HepG2 (cell line): ENCODE data around the gene POM121. TPM values are rescaled to one million over a fixed set of nuclear protein-coding genes. Genes with fewer than 3 reads are reported as not detected.
A peak's percentile ranks its signal among the peaks of the same experiment; 100 is the strongest.
"Not testable (repeated sequence)": the region's sequence is repeated elsewhere in the genome, so short reads cannot be mapped to it uniquely, and the experiment has no call there.

Experiments used
- ATAC-seq: fragments of 200-7000 bp; cut with Tn5 transposase; 3 replicates; pipeline ENCODE4 v1.9.1; 2020; ENCODE audit warnings: mild to moderate bottlenecking, moderate library complexity
- BruUV-seq: library from RNA; stranded (reverse); fragments of 400-500 nt; replicated peaks from 2 replicates; lab custom pipeline; 2021; lab: Mats Ljungman, UMichigan
- CTCF ChIA-PET: fragments of 300-600 bp; formaldehyde crosslinking; extraction: SDS; loops from one replicate; lab custom pipeline; 2021; ENCODE audit warnings: low total read pairs, inconsistent platforms, low intra/inter-chr PET ratio; lab: Yijun Ruan, JAX
- POLR2A ChIA-PET: fragments of 350-600 bp; sonication (Branson Sonifier 250); formaldehyde crosslinking; loops from one replicate; lab custom pipeline; 2020; ENCODE audit warnings: antibody characterized with exemption, inconsistent platforms; lab: Yijun Ruan, JAX
- DNase-seq: peaks from one replicate; pipeline ENCODE4 v3.0.0-alpha.2; 2015; ENCODE audit warnings: low spot score
- FAIRE-seq: peaks from 3 replicates; lab custom pipeline; 2011; peaks lifted over from hg19 to GRCh38; lab: Jason Lieb, UNC
- H2AFZ ChIP-seq: one replicate; pipeline ENCODE4 v1.6.1; 2011; ENCODE audit warnings: low read length, inconsistent platforms
- H3K27ac ChIP-seq: fragments of 300-600 bp; 3 replicates; pipeline ENCODE4 v1.8.0; 2011; ENCODE audit warnings: mixed run types, mild to moderate bottlenecking, mixed read lengths, low read length, inconsistent platforms; ENCODE audit not compliant: insufficient read depth; ENCODE audit errors: extremely low read length
- H3K27me3 ChIP-seq, 2 experiments: fragments of 200-600 bp in 1 of 2; 2 replicates in 1 of 2; 3 replicates in 1 of 2; pipeline versions ENCODE4 v1.6.0 to v1.8.0; 2011; ENCODE audit warnings: low read length in 2 of 2, mild to moderate bottlenecking in 2 of 2, moderate library complexity in 2 of 2, inconsistent platforms in 1 of 2; ENCODE audit not compliant: insufficient read depth in 2 of 2, control insufficient read depth in 1 of 2
- H3K36me3 ChIP-seq, 2 experiments: fragments of 200-600 bp in 1 of 2; replicated peaks in 1 of 2; 2 replicates in 1 of 2; 3 replicates in 1 of 2; pipeline versions ENCODE4 v1.5.1 to v1.8.0; 2011; ENCODE audit warnings: low read length in 2 of 2, inconsistent platforms in 1 of 2; ENCODE audit not compliant: insufficient read depth in 2 of 2, control insufficient read depth in 1 of 2
- H3K4me1 ChIP-seq: 2 replicates; pipeline ENCODE4 v1.5.1; 2012; ENCODE audit warnings: low read length, inconsistent platforms; ENCODE audit not compliant: insufficient read depth
- H3K4me2 ChIP-seq: 2 replicates; pipeline ENCODE4 v1.6.0; 2011; ENCODE audit warnings: low read depth, low read length, inconsistent platforms
- H3K4me3 ChIP-seq, 3 experiments: fragments of 200-600 bp in 1 of 3; sonication (generic), shearing (Covaris generic) in 1 of 3; replicated peaks in 1 of 3; 2 replicates each; pipeline ENCODE4 v1.5.1; 2011 to 2016; ENCODE audit warnings: low read length in 3 of 3, inconsistent platforms in 2 of 3, low read depth in 2 of 3, mild to moderate bottlenecking in 2 of 3, control low read depth in 1 of 3, mixed read lengths in 1 of 3; ENCODE audit not compliant: insufficient read depth in 1 of 3
- H3K79me2 ChIP-seq: one replicate; pipeline ENCODE4 v1.6.1; 2011; ENCODE audit warnings: low read length, inconsistent platforms; ENCODE audit not compliant: insufficient read depth
- H3K9ac ChIP-seq: 2 replicates; pipeline ENCODE4 v1.6.0; 2011; ENCODE audit warnings: mild to moderate bottlenecking, low read depth, low read length, inconsistent platforms; ENCODE audit not compliant: insufficient read depth
- H3K9me3 ChIP-seq: 2 replicates; pipeline ENCODE4 v1.5.1; 2012; ENCODE audit warnings: mild to moderate bottlenecking, low read length
- H4K20me1 ChIP-seq: 2 replicates; pipeline ENCODE4 v1.6.0; 2011; ENCODE audit warnings: inconsistent platforms, mild to moderate bottlenecking, low read length, moderate library complexity; ENCODE audit not compliant: insufficient read depth
- CEBPG ChIP-seq: IDR thresholded peaks from 2 replicates; pipeline ENCODE4 v1.6.1; 2016
- CTCF ChIP-seq: sonication (generic); formaldehyde crosslinking; IDR thresholded peaks from 2 replicates; pipeline ENCODE4 v1.5.0; 2020; ENCODE audit warnings: mild to moderate bottlenecking, missing genetic modification reagents, moderate library complexity
- HNF4A ChIP-seq: sonication (generic); formaldehyde crosslinking; IDR thresholded peaks from 2 replicates; pipeline ENCODE4 v1.4.0; 2020; ENCODE audit warnings: missing genetic modification reagents
- HNF4G ChIP-seq, 2 experiments: sonication (generic) in 1 of 2; formaldehyde crosslinking in 1 of 2; IDR thresholded peaks; 2 replicates each; pipeline versions ENCODE4 v1.4.0 to v1.6.1; 2011 to 2020; ENCODE audit warnings: borderline replicate concordance in 2 of 2, low read depth in 2 of 2, mild to moderate bottlenecking in 2 of 2, low read length in 1 of 2, missing genetic modification reagents in 1 of 2, moderate library complexity in 1 of 2
- LCORL ChIP-seq, 2 experiments: fragments of 450-650 bp in 1 of 2; sonication (generic) in 1 of 2; formaldehyde crosslinking in 1 of 2; IDR thresholded peaks; 2 replicates each; pipeline versions ENCODE4 v1.5.0 to v1.6.1; 2017 to 2020; ENCODE audit warnings: antibody characterized with exemption in 1 of 2, missing genetic modification reagents in 1 of 2
- NR2C2 ChIP-seq: sonication (generic); formaldehyde crosslinking; IDR thresholded peaks from 2 replicates; pipeline ENCODE4 v1.4.0; 2020; ENCODE audit warnings: missing genetic modification reagents, mild to moderate bottlenecking, moderate library complexity, borderline replicate concordance
- STAG1 ChIP-seq: sonication (generic); formaldehyde crosslinking; IDR thresholded peaks from 2 replicates; pipeline ENCODE4 v1.4.0; 2020; ENCODE audit warnings: missing genetic modification reagents
- ZBTB38 ChIP-seq: sonication (generic); formaldehyde crosslinking; IDR thresholded peaks from 2 replicates; pipeline ENCODE4 v1.5.1; 2020; ENCODE audit warnings: mild to moderate bottlenecking, missing genetic modification reagents
- ZMYM2 ChIP-seq: sonication (generic); formaldehyde crosslinking; IDR thresholded peaks from 2 replicates; pipeline ENCODE4 v1.8.0; 2022; ENCODE audit warnings: mild to moderate bottlenecking, missing genetic modification reagents
- ZSCAN25 ChIP-seq: sonication (generic); formaldehyde crosslinking; IDR thresholded peaks from 2 replicates; pipeline ENCODE4 v1.8.0; 2022; ENCODE audit warnings: mild to moderate bottlenecking, missing genetic modification reagents
- WGBS: methylation state at CpG from one replicate; pipeline ENCODE4 v1.1.6; 2017; ENCODE audit warnings: low lambda C conversion rate; 5-methylcytosine and 5-hydroxymethylcytosine counted together
- in situ Hi-C: cut with HindIII; loops from 2 replicates; pipeline ENCODE4 v1.10.0; 2017; ENCODE audit warnings: low pct_unique_long_range_greater_than_20kb; ENCODE audit not compliant: extremely low pct_ligation_motif_present
- intact Hi-C: fragments of 100-400 bp; cut with micrococcal nuclease; formaldehyde crosslinking; loops from one replicate; pipeline ENCODE4 v1.10.0; 2022; ENCODE audit not compliant: unreplicated experiment
- polyA plus RNA-seq, 8 experiments: library from polyadenylated mRNA; depleted of rRNA in 3 of 8; stranded (reverse) in 7 of 8; unstranded in 1 of 8; fragments of >200 nt; fragmentation: Illumina TruSeq in 4 of 8; extraction: Trizol in 4 of 8; gene quantifications; 2 replicates each; pipeline versions ENCODE4 v1.2.1 to v1.2.3, GENCODE V29; 2011 to 2016; ENCODE audit warnings: low read depth in 4 of 8, missing spikeins in 1 of 8, mixed read lengths in 1 of 8; ENCODE audit not compliant: insufficient read depth in 1 of 8
- total RNA-seq, 5 experiments: library from RNA; depleted of rRNA; stranded (reverse); fragments of >200 nt; fragmentation: Illumina TruSeq; extraction: Trizol; gene quantifications; 2 replicates each; pipeline ENCODE4 v1.2.3, GENCODE V29; 2016; ENCODE audit warnings: low read depth in 1 of 5
- TF ChIP-seq, protein P1 (sequence below): sonication (generic); formaldehyde crosslinking; IDR thresholded peaks from 2 replicates; pipeline ENCODE4 v1.4.0; 2020; ENCODE audit warnings: missing genetic modification reagents

POM121 gene
- total and polyA plus RNA-seq, 2 of the 13 experiments (the other 11 are each of a cell fraction or from before 2014, with no cell fraction given): 8.4 to 10.3 TPM

DNA sequence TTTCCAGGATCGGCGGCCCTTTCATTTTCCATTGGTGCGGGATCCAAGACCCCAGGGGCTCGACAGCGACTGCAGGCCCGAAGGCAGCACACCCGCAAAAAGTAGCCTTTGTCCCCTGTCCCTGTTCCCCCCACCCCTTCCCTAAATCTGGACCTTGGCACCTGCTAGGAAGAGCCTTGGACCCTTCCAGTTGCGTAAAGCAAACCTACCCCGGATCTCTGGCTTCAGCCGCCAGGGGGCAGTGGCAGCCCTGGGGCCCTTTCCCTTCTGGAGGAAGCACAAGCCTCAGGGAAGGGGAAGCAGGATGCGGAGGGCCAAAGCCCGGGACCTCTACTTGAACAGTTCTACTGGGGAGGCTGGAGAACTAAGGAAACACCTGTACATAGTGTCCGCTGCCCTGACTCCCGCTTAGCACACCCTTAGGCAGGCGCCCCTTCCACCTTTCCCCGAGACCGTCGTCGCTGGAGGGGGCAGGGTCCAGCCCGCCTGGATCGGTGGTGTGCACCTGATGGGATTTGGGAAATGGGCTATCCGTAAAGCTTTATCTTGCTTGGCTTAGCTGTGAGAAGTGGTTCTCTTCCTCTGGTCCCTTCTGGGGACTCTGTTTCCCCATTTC lies 21.3 kb downstream of the POM121 start:
- FAIRE-seq: not testable (repeated sequence)

GRCh38 chr7:72948714-72949113 lies 23.8 kb downstream of the POM121 start:
- H3K79me2 ChIP-seq, H3K4me2 ChIP-seq, H3K27me3 ChIP-seq, FAIRE-seq, BruUV-seq, intact Hi-C loops, ATAC-seq, H3K9ac ChIP-seq, H3K9me3 ChIP-seq, CTCF ChIA-PET, H3K36me3 ChIP-seq, H3K4me3 ChIP-seq, H4K20me1 ChIP-seq, H3K4me1 ChIP-seq, POLR2A ChIA-PET, in situ Hi-C loops, H2AFZ ChIP-seq, H3K27ac ChIP-seq, DNase-seq: not testable (repeated sequence)
- 100% methylated on average over 4 of the region's 23 CpGs for WGBS

More for the DNA sequence above, 21.3 kb downstream of the POM121 start:
- BruUV-seq; H3K4me3 ChIP-seq; H3K27ac ChIP-seq; H2AFZ ChIP-seq; H3K79me2 ChIP-seq; H3K9ac ChIP-seq; DNase-seq; H3K4me2 ChIP-seq; H3K36me3 ChIP-seq; CTCF ChIA-PET; H3K27me3 ChIP-seq; H4K20me1 ChIP-seq; intact Hi-C loops; H3K9me3 ChIP-seq; in situ Hi-C loops; H3K4me1 ChIP-seq; POLR2A ChIA-PET; TF ChIP-seq HNF4G (CRISPR knock-in tag; IDR thresholded peaks at IDR 0.05; ENCODE audit: borderline replicate concordance, low read depth); LCORL (IDR thresholded peaks at IDR 0.05): not testable (repeated sequence)
- peak; percentile 61 for ATAC-seq
- TF ChIP-seq HNF4A (peak; percentile 78), NR2C2 (0 out of 2 replicates have a peak, but pooled peaks have one; percentile 16), ZBTB38 (0 out of 2 replicates have a peak, but pooled peaks have one; percentile 14), HNF4G (IDR thresholded peaks at IDR 0.05; ENCODE audit: borderline replicate concordance, low read depth, low read length) (0 out of 2 replicates have a peak, but pooled peaks have one; percentile 31), ZSCAN25 (CRISPR knock-in tag) (peak; percentile 26; the same call in 1 of the 2 replicates), CTCF (CRISPR knock-in tag) (peak; percentile 63), ZMYM2 (0 out of 2 replicates have a peak, but pooled peaks have one; percentile 15), CEBPG (peak; percentile 66), LCORL (CRISPR knock-in tag; IDR thresholded peaks at IDR 0.05) (0 out of 2 replicates have a peak, but pooled peaks have one; percentile 29), STAG1 (CRISPR knock-in tag) (peak; percentile 30; the same call in 1 of the 2 replicates)
- TF ChIP-seq, protein P1, sequence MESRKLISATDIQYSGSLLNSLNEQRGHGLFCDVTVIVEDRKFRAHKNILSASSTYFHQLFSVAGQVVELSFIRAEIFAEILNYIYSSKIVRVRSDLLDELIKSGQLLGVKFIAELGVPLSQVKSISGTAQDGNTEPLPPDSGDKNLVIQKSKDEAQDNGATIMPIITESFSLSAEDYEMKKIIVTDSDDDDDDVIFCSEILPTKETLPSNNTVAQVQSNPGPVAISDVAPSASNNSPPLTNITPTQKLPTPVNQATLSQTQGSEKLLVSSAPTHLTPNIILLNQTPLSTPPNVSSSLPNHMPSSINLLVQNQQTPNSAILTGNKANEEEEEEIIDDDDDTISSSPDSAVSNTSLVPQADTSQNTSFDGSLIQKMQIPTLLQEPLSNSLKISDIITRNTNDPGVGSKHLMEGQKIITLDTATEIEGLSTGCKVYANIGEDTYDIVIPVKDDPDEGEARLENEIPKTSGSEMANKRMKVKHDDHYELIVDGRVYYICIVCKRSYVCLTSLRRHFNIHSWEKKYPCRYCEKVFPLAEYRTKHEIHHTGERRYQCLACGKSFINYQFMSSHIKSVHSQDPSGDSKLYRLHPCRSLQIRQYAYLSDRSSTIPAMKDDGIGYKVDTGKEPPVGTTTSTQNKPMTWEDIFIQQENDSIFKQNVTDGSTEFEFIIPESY (CRISPR knock-in tag): peak; percentile 85; the same call in 1 of the 2 replicates
- WGBS: 92% methylated on average over 12 of the region's 22 CpGs
